ENCODE results near the gene KIAA1328.

DNA sequence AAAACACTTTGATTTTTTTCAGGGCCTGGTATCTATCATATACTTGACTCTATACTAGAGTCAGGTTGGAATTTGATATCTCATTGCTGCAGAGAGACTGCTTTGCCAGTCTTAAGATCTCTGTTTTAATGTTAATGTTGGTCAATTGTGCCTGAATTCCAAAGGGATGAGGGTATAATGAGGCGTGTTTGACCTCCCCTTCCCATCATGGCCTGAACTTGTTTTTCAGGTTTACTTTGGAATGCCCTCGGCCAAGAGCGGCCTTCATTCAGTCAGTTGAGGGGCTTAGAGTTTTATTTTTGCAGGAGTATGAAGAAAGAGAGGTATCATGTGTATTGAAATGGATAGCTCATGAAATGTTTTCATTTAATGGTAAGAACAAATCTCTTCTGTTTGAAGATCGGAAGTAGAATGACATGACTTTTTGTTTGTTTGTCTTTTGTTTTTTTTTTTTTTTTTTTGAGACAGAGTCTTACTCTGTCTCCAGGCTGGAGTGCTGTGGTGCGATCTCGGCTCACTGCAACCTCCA, 119.0 kb downstream of the KIAA1328 start:
- TF ChIP-seq, protein P1, sequence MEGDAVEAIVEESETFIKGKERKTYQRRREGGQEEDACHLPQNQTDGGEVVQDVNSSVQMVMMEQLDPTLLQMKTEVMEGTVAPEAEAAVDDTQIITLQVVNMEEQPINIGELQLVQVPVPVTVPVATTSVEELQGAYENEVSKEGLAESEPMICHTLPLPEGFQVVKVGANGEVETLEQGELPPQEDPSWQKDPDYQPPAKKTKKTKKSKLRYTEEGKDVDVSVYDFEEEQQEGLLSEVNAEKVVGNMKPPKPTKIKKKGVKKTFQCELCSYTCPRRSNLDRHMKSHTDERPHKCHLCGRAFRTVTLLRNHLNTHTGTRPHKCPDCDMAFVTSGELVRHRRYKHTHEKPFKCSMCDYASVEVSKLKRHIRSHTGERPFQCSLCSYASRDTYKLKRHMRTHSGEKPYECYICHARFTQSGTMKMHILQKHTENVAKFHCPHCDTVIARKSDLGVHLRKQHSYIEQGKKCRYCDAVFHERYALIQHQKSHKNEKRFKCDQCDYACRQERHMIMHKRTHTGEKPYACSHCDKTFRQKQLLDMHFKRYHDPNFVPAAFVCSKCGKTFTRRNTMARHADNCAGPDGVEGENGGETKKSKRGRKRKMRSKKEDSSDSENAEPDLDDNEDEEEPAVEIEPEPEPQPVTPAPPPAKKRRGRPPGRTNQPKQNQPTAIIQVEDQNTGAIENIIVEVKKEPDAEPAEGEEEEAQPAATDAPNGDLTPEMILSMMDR (IDR thresholded peaks at IDR 0.05; ENCODE audit: insufficient read depth, low read length): no peak
- TF ChIP-seq, protein P2, sequence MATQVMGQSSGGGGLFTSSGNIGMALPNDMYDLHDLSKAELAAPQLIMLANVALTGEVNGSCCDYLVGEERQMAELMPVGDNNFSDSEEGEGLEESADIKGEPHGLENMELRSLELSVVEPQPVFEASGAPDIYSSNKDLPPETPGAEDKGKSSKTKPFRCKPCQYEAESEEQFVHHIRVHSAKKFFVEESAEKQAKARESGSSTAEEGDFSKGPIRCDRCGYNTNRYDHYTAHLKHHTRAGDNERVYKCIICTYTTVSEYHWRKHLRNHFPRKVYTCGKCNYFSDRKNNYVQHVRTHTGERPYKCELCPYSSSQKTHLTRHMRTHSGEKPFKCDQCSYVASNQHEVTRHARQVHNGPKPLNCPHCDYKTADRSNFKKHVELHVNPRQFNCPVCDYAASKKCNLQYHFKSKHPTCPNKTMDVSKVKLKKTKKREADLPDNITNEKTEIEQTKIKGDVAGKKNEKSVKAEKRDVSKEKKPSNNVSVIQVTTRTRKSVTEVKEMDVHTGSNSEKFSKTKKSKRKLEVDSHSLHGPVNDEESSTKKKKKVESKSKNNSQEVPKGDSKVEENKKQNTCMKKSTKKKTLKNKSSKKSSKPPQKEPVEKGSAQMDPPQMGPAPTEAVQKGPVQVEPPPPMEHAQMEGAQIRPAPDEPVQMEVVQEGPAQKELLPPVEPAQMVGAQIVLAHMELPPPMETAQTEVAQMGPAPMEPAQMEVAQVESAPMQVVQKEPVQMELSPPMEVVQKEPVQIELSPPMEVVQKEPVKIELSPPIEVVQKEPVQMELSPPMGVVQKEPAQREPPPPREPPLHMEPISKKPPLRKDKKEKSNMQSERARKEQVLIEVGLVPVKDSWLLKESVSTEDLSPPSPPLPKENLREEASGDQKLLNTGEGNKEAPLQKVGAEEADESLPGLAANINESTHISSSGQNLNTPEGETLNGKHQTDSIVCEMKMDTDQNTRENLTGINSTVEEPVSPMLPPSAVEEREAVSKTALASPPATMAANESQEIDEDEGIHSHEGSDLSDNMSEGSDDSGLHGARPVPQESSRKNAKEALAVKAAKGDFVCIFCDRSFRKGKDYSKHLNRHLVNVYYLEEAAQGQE (IDR thresholded peaks at IDR 0.05; ENCODE audit: insufficient replicate concordance, low read depth): no peak
